Activated CD8-positive, alpha-beta memory T cell treated with anti-CD3 and anti-CD28 coated beads for 24 hours (primary cell): Measurements from ENCODE around the gene ADAMTSL4.

ENCODE experiments used
- DNase-seq: peaks from one replicate; pipeline ENCODE4 v3.0.0-alpha.2; 2020

The ADAMTSL4 gene

DNA sequence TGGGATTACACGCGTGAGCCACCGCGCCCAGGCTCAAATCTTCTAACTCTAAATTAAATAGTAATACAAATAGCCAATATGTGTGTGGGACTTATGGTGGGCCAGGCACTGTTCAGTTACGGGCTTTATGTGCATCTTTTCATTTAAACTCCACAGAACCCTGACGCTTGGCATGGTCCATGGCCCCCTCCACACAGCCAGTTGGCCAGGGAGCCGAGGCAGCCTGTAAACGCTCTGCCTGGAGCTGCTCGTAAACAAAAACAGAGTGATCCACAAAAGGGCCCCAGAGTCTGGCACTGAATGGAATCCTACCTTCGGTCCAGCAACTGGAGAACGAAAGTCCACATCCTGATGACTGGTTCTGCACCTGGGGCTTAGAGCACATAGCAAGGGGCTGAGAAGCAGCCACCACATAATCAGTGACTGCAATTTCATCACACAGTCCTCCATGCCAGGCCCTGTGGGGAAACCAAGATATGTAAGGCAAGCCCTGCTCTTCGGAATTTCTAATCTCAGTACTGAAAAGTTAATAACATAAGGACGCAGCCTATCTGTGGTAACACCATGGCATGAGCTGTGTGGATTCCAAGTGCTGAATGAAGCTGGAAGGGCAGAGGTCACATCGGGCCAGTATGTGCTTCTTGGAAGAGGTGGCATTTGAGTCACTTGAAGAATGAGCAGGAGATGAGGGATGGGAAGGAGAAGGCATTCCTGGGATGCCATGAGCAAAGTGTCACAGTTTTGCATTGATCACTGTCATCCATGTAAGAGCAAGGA lies 13.5 kb upstream of the ADAMTSL4 start:
- DNase-seq: no peak

DNA sequence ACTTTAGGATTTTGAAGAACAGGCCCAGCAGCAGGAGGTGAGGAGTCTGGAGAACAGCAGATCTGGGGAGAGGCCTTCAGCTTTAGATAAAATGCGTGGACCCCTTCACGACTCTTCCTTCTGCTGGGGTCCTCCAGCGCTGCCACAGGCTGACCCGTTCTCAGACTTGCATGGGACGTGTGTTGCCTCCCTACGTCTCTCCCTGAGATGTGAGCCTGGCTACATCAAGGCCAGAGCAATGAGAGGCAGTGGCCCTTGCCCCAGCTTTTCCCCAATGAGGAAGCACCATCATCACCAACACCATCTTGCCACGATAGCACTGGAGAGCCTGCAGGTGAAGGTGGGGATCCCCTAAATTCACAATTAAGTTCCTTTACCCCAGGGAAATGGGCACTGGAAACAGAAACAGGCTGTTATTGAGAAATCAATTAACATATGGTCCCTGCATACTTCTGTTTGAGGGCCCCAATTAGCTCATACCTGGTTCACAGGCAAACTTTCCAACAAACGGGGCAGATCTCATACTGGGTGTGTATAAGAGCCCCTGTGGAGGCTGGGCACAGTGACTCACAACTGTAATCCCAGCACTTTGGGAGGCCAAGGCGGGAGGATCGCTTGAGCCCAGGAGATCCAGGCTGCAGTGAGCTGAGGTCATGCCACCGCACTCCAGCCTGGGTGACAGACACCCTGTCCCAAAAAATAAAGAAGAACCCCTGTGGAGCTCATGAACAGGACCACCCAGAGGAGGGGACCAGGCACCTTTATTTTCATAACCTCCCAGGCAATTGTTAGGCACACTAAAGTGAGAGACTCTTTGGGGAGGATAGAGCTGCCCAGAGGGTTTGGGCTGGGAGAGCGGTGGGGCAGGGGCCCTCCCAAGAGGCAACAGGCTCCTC lies 12.1 kb upstream of the ADAMTSL4 start:
- no peak for DNase-seq

DNA sequence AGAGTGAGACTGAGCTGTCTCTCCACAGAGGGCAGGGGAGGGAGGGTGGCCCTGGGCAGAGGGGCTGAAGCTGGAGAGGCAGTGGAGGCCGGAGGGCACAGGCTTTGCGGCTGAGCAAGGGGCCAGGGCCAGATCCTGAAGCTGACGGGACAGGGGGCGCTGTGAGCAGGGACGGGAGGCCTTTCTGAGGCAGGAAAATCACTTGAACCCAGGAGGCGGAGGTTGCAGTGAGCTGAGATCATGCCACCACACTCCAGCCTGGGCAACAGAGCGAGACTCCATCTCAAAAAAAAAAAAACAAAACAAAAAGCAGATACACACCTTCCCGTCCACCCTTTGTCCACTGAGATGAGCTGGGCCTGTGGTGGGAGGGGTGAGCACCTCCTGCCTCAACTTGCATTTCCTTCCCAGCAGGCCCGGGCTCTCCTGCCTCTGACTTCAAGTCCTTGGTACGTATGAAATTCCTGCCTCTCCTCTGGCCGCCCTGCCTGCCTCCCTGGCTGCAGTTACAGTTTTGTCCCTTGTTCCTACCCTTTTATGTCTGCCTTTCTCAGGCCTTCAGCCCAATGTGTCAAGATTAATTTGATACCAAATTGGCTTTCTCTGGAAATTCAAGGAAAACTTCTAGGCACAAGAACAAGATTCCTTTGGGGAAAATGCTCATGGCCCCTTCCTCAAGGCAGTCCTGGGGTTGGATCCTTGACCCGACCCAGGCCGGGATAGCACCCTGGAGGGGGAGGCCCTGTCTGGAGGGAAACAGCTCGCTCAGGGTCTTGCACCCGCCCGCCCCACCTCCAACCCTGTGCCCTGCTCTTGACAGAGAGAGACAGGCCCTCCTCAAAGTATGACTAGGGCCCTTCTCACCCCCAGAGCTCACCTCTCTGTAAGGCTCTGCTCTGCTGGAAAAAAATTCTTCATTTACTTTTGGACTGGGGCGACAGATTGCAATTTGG lies 11.2 kb upstream of the ADAMTSL4 start:
- DNase-seq: no peak

DNA sequence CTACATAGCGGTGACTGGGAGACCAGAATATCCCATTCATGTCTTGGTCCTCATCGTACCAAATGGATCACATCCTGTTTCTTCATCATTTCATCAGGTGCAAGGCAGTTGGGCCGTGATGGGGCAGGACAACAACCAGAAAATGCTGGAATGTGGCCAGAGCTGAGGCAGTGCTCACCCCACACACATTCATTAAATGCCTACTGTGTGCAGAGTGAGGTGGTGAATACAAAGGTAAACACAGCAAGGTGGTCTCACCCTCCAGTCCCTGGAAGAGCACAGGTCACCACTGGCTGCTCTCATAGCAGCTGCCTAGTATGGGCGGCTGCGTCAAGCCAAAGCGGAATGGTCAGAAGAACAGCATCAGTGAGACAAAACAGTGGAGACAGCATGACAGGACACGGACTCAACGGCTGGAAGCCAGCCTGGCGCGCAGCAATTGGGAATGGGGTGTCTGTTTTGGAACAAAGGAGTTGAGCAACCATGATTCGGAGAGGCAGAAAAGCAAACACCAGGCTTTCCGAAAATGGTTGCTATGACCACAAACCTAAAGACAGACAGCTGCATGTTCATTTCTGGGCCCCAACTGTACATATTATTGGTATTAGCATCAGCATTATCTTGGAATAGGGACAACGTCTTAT lies 5.6 kb upstream of the ADAMTSL4 start:
- DNase-seq: no peak

DNA sequence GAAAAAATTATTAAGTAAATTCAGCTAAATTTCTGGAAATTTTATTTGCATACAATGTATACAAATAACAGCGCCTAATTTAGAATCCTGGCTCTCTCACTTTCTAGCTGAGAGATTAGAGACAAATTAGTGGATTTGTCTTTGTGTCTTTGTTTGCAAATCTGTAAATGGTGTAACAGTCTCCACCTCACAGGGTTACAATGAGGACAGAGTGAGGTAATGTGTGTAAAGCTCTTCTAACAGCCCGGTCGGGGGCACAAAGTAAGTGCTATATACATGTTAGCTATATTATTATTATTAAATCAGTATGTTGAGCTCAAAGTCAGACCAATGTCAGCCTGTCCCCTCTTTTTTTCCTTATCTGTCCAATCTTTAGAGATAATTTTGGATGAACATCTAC lies 5.0 kb upstream of the ADAMTSL4 start:
- no peak for DNase-seq

DNA sequence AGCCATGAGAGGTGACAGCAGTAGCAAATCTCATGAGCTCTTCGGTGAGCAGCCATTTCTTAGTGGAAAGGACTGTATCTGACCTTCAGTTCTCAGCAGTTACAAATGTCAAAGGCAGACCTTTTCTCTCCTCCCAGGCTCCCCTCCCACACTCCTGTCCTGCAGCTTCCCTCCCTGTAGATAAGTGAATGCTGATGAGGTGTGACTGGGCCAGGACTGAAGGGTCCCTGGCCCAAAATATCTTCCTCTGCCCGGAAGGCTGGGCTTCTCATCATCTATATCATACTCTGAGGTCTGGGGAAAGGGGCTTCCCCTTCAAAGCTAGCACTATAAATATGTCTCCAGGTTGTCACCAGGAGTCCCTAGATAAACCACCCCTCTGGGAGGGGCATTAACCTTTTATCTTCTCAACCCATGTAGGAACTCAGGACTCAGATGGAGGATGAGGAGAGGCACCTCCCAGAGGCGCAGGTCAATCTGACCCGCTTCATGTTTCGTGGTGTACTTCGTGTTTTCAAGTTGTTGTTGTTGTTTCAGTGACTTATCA lies 3.6 kb upstream of the ADAMTSL4 start:
- no peak for DNase-seq

DNA sequence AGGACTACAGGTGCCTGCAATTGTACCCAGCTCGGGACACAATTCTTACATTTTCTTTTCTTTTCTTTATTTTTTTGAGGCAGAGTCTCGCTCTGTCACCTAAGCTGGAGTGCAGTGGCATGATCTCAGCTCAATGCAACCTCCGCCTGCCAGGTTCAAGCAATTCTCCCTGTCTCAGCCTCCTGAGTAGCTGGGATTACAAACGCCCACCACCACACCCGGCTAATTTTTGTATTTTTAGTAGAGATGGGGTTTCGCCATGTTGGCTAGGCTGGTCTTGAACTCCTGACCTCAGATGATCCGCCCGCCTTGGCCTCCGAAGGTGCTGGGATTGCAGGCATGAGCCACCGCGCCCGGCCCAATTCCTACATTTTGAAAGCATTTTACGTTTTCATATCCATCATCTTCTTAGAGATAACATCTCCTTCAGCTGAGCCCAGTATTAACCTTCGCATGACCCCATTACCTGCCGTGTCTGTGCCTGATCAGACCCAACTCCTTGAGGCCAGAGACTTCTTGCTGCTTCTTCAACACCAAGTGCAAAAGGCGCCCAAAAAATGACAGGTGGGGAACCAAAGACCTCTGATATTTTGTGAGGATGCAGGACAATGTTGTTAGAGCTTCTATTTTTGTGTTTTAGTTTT lies 2.8 kb upstream of the ADAMTSL4 start:
- DNase-seq: no peak

DNA sequence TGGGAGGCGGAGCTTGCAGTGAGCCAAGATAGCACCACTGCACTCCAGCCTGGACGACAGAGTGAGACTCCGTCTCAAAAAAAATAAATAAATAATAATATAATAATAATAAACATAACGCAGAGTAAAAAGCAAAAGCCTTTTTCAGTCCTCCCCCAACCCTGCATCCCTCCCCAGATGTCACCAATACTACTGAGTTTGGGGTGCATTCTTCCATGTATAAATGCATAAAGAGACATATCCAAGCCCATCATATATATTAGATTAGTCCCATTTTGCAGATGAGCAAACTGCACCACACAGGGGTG lies 930 bp upstream of the ADAMTSL4 start:
- no peak for DNase-seq

DNA sequence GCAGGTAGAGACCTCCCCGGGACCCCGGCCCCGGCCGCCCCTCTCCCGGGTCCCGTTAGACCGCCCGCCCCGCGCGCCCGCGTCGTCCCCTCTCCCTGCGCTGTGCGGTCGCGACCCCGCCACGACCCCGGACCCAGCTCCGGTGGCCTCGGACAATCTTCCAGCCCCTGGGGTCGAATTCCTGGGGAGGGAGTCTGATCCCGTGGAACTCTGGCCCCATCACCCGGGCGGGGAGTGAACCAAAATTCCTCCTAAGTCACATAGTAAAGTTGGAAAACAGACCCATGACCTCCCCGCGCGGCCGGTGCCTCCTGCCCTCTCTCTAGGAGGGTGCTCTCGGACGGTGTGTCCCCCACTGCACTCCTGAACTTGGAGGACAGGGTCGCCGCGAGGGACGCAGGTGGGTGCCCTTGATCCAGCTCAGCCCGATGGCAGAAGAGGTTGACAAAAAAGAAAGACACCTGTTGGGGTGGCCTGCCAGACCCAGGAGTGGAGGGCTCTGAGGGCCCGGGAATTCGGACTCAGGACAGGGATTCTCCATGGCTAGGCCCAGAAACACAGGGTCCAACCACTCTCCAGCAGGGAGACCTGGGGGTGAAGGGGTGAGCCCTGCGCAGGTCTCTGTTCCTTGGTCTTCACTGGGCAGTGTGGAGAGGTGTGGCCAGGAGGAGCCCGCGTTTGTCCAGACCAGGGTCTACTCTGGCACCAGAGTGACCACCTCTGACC lies 451 bp downstream of the ADAMTSL4 start:
- no peak for DNase-seq

DNA sequence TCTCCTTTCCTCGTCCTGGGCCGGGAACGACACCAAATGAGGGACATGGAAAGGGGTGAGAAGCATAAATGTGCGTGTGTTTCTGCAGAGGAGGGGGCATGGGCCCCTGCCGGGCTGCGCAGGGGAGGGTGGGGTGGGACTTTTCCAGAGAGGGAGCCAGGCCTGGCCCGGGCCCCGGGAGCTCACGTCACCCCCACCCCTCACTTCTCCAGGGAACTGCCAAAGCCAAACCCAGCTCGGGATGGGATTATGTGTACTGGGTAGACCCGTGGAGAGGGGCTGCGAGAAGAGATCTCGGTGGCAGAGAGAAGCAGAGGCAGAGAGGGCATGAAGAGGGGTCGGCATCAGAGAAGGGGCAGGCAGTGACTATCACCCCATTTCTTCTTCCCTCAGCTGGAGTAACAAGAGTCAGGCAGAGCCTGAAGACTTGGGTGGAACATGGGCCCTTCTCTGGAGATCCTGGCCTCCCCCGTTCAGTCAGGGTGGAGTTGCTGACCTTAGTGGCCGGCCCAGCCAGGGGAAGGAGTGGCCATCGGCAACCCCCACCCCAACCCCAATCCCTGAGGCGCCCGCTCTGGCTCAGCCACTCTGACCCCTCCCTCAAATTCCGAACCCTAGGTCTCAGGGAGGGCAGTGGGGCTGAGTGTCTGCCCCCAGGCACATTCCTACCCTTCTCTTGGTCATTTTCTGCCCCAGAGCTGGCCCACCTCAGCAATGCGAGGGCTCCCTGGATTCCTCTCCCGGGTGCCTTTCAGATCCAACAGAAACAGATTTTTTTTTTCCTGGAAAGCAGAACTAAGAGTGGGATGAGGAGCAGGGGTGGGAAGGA lies 1.2 kb downstream of the ADAMTSL4 start:
- no peak for DNase-seq

DNA sequence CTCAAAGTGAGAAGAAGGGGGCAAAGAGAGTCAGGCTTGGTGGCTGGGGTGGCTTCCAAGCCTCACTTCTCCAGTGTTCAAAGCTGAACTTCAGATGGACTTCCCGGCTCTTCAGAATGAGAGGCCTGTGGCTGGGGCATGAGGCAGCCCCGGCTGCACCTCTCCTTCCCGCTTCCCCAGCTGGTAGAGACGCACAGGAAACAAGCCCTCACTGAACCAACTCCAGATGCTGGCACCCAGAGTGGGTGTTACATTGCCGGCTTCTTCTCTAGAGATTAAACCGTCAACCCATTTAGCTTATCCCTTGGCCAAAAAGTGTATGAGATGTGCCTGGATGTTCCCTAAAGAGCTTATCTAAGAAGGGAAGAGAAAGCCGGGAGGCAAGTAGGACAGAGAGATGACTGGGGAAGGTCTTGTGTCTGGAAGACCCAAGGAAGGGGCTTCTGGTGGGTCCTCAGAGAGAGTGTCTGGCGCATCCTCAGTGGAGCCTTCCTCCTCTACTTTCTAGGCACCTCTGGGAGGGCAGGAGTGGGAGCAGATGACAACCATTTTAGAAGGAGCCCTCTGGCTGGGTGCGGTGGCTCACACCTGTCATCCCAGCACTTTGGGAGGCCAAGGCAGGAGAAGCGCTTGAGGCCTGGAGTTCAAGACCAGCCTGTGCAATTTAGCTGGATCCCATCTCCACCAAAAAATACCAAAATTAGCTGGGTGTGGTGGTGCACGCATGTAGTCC lies 2.0 kb downstream of the ADAMTSL4 start:
- no peak for DNase-seq

DNA sequence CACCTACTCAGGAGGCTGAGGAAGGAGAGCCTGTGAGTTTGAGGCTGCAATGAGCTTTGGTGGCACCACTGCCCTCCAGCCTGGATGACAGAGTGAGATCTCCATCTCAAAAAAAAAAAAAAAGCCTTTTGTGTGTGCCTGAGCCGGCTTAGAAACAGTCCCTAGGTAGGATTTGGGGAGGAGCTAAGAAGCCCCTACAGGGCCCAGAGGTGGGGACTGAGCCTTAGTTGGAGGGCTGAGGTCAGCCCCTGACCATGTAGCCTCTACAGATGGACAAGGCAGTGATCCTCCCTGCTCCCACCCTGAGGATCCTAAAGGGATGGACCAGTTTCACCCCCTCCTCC lies 2.5 kb downstream of the ADAMTSL4 start:
- no peak for DNase-seq

DNA sequence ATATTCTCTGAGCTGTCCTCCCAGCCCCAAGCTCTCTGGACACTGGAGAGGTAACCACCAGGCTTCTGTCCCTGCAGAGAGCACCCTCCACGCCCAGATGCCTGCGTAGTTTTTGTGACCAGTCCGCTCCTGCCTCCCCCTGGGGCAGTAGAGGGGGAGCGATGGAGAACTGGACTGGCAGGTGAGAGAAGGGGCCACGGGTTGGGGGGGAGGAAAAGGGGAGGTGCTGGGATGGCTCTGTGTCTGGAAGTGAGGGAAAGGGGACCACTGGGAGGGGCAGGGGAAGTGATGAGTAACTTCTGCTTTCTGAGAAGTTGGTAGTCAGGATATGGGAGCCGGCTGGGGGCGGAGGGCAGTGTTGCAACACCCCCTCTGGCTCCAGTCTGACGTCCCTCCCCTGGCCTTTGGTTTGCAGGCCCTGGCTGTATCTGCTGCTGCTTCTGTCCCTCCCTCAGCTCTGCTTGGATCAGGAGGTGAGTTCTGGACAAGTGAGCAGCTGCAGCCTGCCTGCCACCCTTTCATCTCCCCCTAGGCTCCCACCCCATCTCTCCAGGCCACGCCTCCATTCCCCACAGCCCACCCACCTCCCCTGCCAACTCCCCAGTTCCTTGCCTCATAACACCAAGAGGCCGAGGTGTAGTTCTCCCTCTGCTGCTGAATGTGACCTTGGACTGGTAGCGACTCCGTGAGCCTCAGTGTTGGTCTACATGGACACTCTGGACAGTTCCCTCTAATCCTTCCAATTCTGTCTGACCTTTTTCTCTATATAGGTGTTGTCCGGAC lies 3.1 kb downstream of the ADAMTSL4 start:
- no peak for DNase-seq

DNA sequence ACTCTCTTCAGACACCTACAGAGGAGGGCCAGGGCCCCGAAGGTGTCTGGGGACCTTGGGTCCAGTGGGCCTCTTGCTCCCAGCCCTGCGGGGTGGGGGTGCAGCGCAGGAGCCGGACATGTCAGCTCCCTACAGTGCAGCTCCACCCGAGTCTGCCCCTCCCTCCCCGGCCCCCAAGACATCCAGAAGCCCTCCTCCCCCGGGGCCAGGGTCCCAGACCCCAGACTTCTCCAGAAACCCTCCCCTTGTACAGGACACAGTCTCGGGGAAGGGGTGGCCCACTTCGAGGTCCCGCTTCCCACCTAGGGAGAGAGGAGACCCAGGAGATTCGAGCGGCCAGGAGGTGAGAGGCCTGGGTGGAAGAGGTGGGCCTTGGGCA lies 3.7 kb downstream of the ADAMTSL4 start:
- no peak for DNase-seq

DNA sequence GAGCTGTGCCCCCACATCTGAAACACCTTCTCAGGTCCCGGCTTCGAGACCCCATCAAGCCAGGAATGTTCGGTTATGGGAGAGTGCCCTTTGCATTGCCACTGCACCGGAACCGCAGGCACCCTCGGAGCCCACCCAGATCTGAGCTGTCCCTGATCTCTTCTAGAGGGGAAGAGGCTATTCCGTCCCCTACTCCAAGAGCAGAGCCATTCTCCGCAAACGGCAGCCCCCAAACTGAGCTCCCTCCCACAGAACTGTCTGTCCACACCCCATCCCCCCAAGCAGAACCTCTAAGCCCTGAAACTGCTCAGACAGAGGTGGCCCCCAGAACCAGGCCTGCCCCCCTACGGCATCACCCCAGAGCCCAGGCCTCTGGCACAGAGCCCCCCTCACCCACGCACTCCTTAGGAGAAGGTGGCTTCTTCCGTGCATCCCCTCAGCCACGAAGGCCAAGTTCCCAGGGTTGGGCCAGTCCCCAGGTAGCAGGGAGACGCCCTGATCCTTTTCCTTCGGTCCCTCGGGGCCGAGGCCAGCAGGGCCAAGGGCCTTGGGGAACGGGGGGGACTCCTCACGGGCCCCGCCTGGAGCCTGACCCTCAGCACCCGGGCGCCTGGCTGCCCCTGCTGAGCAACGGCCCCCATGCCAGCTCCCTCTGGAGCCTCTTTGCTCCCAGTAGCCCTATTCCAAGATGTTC lies 4.3 kb downstream of the ADAMTSL4 start:
- DNase-seq: no peak

DNA sequence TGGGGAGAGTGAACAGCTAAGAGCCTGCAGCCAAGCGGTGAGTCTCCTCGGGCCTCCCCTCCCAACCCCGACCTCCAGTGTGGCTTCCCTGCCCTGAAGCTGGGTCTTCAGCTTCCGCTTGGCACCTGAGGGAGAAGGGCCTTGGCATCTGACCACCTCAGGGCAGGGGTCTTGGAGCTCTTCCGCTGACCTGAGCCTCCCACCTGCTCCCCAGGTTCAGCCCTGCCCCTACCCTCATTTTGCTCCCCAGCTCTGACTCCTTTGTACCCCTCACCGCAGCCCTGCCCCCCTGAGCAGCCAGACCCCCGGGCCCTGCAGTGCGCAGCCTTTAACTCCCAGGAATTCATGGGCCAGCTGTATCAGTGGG lies 4.9 kb downstream of the ADAMTSL4 start:
- no peak for DNase-seq

DNA sequence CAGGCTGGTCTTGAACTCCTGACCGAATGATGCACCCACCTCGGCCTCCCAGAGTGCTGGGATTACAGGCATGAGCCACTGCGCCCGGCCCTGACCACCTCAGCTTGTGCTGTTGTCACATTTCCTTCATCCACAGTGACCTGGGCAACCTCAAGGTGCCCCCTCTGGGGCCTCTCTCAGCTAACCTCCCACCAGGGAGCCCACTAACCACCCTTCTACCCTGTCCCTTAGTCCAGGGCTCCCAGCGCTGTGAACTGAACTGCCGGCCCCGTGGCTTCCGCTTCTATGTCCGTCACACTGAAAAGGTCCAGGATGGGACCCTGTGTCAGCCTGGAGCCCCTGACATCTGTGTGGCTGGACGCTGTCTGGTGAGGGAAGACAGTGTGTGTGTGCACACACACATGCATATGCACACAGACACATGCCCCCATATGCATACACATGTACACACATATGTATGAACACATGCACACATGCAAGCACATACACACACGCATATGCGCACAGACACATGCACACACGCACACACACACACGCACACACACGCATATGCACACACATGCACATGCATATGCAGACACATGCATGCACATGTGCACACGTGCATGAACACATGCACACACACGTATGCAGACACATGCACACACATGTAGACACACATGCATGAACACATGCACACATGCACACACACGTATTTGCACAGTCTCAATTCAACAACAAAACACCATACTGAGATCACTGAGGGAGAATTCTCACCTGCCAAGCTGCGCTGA lies 6.2 kb downstream of the ADAMTSL4 start:
- DNase-seq: no peak
